ENCODE measurements around the gene EVC2.

DNA sequence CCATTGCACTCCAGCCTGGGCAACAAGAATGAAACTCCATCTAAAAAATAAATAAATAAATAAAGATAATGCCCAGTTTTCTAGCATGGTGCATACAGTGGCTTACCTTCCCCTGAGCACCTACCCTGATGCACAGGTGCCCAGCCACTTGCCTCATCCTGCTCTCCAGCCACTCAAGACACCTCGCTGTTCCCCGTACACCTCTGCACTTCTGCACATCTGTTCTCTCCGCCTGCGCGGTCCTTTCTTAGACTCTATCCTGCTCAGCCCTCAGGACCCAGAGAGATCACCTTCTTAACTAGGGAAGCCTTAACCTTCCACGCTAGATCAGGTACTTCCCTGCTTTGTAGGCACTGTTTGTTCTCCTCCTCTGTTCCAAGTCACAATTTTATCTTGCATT, 5.5 kb upstream of the EVC2 start:
- TF ChIP-seq POLR2AphosphoS5 (IDR thresholded peaks at IDR 0.05; ENCODE audit: low read depth), result no peak
- TF ChIP-seq, protein P1, sequence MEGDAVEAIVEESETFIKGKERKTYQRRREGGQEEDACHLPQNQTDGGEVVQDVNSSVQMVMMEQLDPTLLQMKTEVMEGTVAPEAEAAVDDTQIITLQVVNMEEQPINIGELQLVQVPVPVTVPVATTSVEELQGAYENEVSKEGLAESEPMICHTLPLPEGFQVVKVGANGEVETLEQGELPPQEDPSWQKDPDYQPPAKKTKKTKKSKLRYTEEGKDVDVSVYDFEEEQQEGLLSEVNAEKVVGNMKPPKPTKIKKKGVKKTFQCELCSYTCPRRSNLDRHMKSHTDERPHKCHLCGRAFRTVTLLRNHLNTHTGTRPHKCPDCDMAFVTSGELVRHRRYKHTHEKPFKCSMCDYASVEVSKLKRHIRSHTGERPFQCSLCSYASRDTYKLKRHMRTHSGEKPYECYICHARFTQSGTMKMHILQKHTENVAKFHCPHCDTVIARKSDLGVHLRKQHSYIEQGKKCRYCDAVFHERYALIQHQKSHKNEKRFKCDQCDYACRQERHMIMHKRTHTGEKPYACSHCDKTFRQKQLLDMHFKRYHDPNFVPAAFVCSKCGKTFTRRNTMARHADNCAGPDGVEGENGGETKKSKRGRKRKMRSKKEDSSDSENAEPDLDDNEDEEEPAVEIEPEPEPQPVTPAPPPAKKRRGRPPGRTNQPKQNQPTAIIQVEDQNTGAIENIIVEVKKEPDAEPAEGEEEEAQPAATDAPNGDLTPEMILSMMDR (IDR thresholded peaks at IDR 0.05; ENCODE audit: insufficient read depth, low read length), result no peak
- TF ChIP-seq, protein P2, sequence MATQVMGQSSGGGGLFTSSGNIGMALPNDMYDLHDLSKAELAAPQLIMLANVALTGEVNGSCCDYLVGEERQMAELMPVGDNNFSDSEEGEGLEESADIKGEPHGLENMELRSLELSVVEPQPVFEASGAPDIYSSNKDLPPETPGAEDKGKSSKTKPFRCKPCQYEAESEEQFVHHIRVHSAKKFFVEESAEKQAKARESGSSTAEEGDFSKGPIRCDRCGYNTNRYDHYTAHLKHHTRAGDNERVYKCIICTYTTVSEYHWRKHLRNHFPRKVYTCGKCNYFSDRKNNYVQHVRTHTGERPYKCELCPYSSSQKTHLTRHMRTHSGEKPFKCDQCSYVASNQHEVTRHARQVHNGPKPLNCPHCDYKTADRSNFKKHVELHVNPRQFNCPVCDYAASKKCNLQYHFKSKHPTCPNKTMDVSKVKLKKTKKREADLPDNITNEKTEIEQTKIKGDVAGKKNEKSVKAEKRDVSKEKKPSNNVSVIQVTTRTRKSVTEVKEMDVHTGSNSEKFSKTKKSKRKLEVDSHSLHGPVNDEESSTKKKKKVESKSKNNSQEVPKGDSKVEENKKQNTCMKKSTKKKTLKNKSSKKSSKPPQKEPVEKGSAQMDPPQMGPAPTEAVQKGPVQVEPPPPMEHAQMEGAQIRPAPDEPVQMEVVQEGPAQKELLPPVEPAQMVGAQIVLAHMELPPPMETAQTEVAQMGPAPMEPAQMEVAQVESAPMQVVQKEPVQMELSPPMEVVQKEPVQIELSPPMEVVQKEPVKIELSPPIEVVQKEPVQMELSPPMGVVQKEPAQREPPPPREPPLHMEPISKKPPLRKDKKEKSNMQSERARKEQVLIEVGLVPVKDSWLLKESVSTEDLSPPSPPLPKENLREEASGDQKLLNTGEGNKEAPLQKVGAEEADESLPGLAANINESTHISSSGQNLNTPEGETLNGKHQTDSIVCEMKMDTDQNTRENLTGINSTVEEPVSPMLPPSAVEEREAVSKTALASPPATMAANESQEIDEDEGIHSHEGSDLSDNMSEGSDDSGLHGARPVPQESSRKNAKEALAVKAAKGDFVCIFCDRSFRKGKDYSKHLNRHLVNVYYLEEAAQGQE (IDR thresholded peaks at IDR 0.05; ENCODE audit: insufficient replicate concordance, low read depth), result no peak

Measured in HL-60 (cell line).